Endothelial cell of umbilical vein (primary cell): ENCODE data around the gene DISP3. TPM values are rescaled to one million over a fixed set of nuclear protein-coding genes. Genes with fewer than 3 reads are reported as not detected.

Experiments used
- BruUV-seq: library from RNA; stranded (reverse); fragments of 400-500 nt; replicated peaks from 2 replicates; lab custom pipeline; 2021; lab: Mats Ljungman, UMichigan
- CTCF ChIA-PET: fragments of 300-600, 350-600 bp; sonication (Branson Sonifier 250); formaldehyde crosslinking; loops from one replicate; lab custom pipeline; 2021; ENCODE audit warnings: antibody characterized with exemption, inconsistent platforms; lab: Charles Lee
- POLR2A ChIA-PET: fragments of 300-600, 350-600 bp; sonication (Branson Sonifier 250); formaldehyde crosslinking; loops from one replicate; lab custom pipeline; 2021; ENCODE audit warnings: antibody characterized with exemption, inconsistent platforms; lab: Charles Lee
- DNase-seq: peaks from one replicate; pipeline ENCODE4 v3.0.0-alpha.2; 2011; ENCODE audit warnings: low read depth, low spot score
- FAIRE-seq: peaks from 2 replicates; lab custom pipeline; 2011; peaks lifted over from hg19 to GRCh38; lab: Jason Lieb, UNC
- H2AFZ ChIP-seq: 2 replicates; pipeline ENCODE4 v1.6.0; 2012; ENCODE audit warnings: low read depth, low read length, control low read depth, inconsistent platforms
- H3K27ac ChIP-seq: 2 replicates; pipeline ENCODE4 v1.5.1; 2011; ENCODE audit warnings: low read depth, mild to moderate bottlenecking, control low read depth, low read length, moderate library complexity; ENCODE audit not compliant: insufficient read depth
- H3K27me3 ChIP-seq, 2 experiments: 2 replicates each; pipeline versions ENCODE4 v1.6.0 to v1.6.1; 2011; ENCODE audit warnings: low read length in 2 of 2, mixed read lengths in 1 of 2; ENCODE audit not compliant: control insufficient read depth in 2 of 2, insufficient read depth in 2 of 2
- H3K36me3 ChIP-seq, 2 experiments: 2 replicates in 1 of 2; 3 replicates in 1 of 2; pipeline ENCODE4 v1.5.1; 2011; ENCODE audit warnings: low read length in 2 of 2, mild to moderate bottlenecking in 1 of 2, moderate library complexity in 1 of 2; ENCODE audit not compliant: control insufficient read depth in 2 of 2, insufficient read depth in 2 of 2; ENCODE audit errors: extremely low read depth in 1 of 2
- H3K4me1 ChIP-seq: 3 replicates; pipeline ENCODE4 v1.5.1; 2011; ENCODE audit warnings: mild to moderate bottlenecking, low read length; ENCODE audit not compliant: control insufficient read depth, insufficient read depth; ENCODE audit errors: extremely low read depth
- H3K4me2 ChIP-seq: 2 replicates; pipeline ENCODE4 v1.6.1; 2011; ENCODE audit warnings: low read length, control low read depth, mixed read lengths; ENCODE audit not compliant: insufficient read depth
- H3K4me3 ChIP-seq, 3 experiments: fragments of 200-600 bp in 1 of 3; sonication (generic), shearing (Covaris generic) in 1 of 3; replicated peaks in 1 of 3; 2 replicates each; pipeline ENCODE4 v1.5.1; 2011 to 2016; ENCODE audit warnings: control low read depth in 3 of 3, low read length in 3 of 3, mild to moderate bottlenecking in 2 of 3, inconsistent platforms in 1 of 3, low read depth in 1 of 3, moderate library complexity in 1 of 3; ENCODE audit not compliant: insufficient read depth in 1 of 3
- H3K79me2 ChIP-seq: 2 replicates; pipeline ENCODE4 v1.6.0; 2012; ENCODE audit warnings: low read length, inconsistent platforms; ENCODE audit not compliant: control insufficient read depth, insufficient read depth
- H3K9ac ChIP-seq: replicated peaks from 2 replicates; pipeline ENCODE3; 2011; ENCODE audit warnings: low read length, control low read depth; ENCODE audit not compliant: insufficient read depth; ENCODE audit errors: extremely low read depth
- H3K9me1 ChIP-seq: replicated peaks from 3 replicates; pipeline ENCODE4 v1.6.0; 2011; ENCODE audit warnings: mild to moderate bottlenecking, low read length; ENCODE audit not compliant: control insufficient read depth, insufficient read depth; ENCODE audit errors: extremely low read depth
- H3K9me3 ChIP-seq: replicated peaks from 2 replicates; pipeline ENCODE4 v1.5.1; 2012; ENCODE audit warnings: low read length, inconsistent platforms; ENCODE audit not compliant: control insufficient read depth, insufficient read depth
- H4K20me1 ChIP-seq: replicated peaks from 2 replicates; pipeline ENCODE3; 2011; ENCODE audit warnings: mild to moderate bottlenecking, low read length; ENCODE audit not compliant: control insufficient read depth, insufficient read depth; ENCODE audit errors: extremely low read depth
- EZH2 ChIP-seq: IDR thresholded peaks from 2 replicates; pipeline ENCODE4 v1.6.1; 2012; ENCODE audit warnings: borderline replicate concordance, low read depth, mild to moderate bottlenecking, moderate library complexity, low read length, inconsistent platforms; ENCODE audit not compliant: severe bottlenecking
- FOS ChIP-seq: IDR thresholded peaks from 2 replicates; pipeline ENCODE4 v1.6.1; 2011; ENCODE audit warnings: mild to moderate bottlenecking, low read length, moderate library complexity, borderline replicate concordance; ENCODE audit not compliant: insufficient read depth
- GATA2 ChIP-seq: IDR thresholded peaks from 2 replicates; pipeline ENCODE4 v1.7.0; 2011; ENCODE audit warnings: low read depth, mild to moderate bottlenecking, moderate library complexity, mixed read lengths, low read length; ENCODE audit not compliant: insufficient read length, insufficient read depth
- JUN ChIP-seq: IDR thresholded peaks from 2 replicates; pipeline ENCODE4 v1.6.1; 2011; ENCODE audit warnings: borderline replicate concordance, low read depth; ENCODE audit not compliant: insufficient read length, insufficient read depth
- MYC ChIP-seq: IDR thresholded peaks from one replicate; pipeline ENCODE4 v1.6.1; 2011; ENCODE audit warnings: mild to moderate bottlenecking, low read depth, low read length
- POLR2A ChIP-seq: IDR thresholded peaks from 2 replicates; pipeline ENCODE4 v1.6.1; 2012; ENCODE audit warnings: low read depth, mild to moderate bottlenecking, control low read depth, low read length
- POLR2AphosphoS5 ChIP-seq: IDR thresholded peaks from 2 replicates; pipeline ENCODE4 v1.6.1; 2012; ENCODE audit warnings: low read depth, mild to moderate bottlenecking, control low read depth, low read length, moderate library complexity; ENCODE audit not compliant: insufficient read depth
- dilution Hi-C: fragments of 300-500 bp; cut with MboI; formaldehyde crosslinking; loops from one replicate; pipeline ENCODE4 v1.15.0; 2019; ENCODE audit warnings: low sequenced_read_pairs; ENCODE audit not compliant: extremely low pct_ligation_motif_present
- intact Hi-C: fragments of 100-400 bp; cut with micrococcal nuclease; formaldehyde crosslinking; loops from one replicate; pipeline ENCODE4 v1.10.0; 2022
- polyA plus RNA-seq, 4 experiments: library from polyadenylated mRNA; depleted of rRNA in 3 of 4; stranded (reverse) in 3 of 4; unstranded in 1 of 4; fragments of >200 nt; gene quantifications; 2 replicates each; pipeline versions ENCODE4 v1.2.1 to v1.2.3, GENCODE V29; 2011 to 2012; ENCODE audit warnings: missing spikeins in 1 of 4
- total RNA-seq: library from RNA; stranded (reverse); gene quantifications from 2 replicates; pipeline ENCODE4 v1.2.3, GENCODE V29; 2021
- TF ChIP-seq, protein P1 (sequence below), 2 donors: IDR thresholded peaks; 1 replicate in 1 of 2; 2 replicates in 1 of 2; pipeline ENCODE4 v1.5.1; 2011; ENCODE audit warnings: low read length in 2 of 2, mild to moderate bottlenecking in 2 of 2, moderate library complexity in 2 of 2, control low read depth in 1 of 2, inconsistent platforms in 1 of 2, low read depth in 1 of 2; ENCODE audit not compliant: insufficient read depth in 1 of 2; ENCODE audit errors: extremely low read depth in 1 of 2
- TF ChIP-seq, protein P2 (sequence below): IDR thresholded peaks from 2 replicates; pipeline ENCODE4 v1.6.1; 2011; ENCODE audit not compliant: insufficient read depth, insufficient read length

Gene DISP3
- total and polyA plus RNA-seq, 2 donors (not counting 3 experiments of a cell fraction or from before 2014, with no cell fraction given) = 0.26 to 0.49 TPM

GRCh38 chr1:11441211-11441952, 37.6 kb upstream of the DISP3 start:
- no peaks in the 10 kb centered on the region for H3K27me3 ChIP-seq
- intact Hi-C loops = no loop called here

More at GRCh38 chr1:11441211-11441952, 37.6 kb upstream of the DISP3 start:
- H3K9me3 ChIP-seq = no peaks in the 10 kb centered on the region
- no peaks in the 10 kb centered on the region for H3K79me2 ChIP-seq
- no peaks in the 10 kb centered on the region for H3K4me1 ChIP-seq
- H3K9me1 ChIP-seq = no peaks in the 10 kb centered on the region
- no peak overlapping the region for H3K4me2 ChIP-seq
- POLR2A ChIA-PET = no interaction called here
- H3K36me3 ChIP-seq = no peaks in the 10 kb centered on the region
- no peaks in the 10 kb centered on the region for H4K20me1 ChIP-seq
- no peak overlapping the region for H3K27ac ChIP-seq
- DNase-seq (no peak), FAIRE-seq (no peak)
- BruUV-seq = no TSS peak
- CTCF ChIA-PET = no interaction called here
- no peak overlapping the region for H3K4me3 ChIP-seq
- dilution Hi-C loops = no loop called here
- no peak overlapping the region for H3K9ac ChIP-seq
- no peak for TF ChIP-seq EZH2
- no peak for TF ChIP-seq FOS
- TF ChIP-seq, protein P1, sequence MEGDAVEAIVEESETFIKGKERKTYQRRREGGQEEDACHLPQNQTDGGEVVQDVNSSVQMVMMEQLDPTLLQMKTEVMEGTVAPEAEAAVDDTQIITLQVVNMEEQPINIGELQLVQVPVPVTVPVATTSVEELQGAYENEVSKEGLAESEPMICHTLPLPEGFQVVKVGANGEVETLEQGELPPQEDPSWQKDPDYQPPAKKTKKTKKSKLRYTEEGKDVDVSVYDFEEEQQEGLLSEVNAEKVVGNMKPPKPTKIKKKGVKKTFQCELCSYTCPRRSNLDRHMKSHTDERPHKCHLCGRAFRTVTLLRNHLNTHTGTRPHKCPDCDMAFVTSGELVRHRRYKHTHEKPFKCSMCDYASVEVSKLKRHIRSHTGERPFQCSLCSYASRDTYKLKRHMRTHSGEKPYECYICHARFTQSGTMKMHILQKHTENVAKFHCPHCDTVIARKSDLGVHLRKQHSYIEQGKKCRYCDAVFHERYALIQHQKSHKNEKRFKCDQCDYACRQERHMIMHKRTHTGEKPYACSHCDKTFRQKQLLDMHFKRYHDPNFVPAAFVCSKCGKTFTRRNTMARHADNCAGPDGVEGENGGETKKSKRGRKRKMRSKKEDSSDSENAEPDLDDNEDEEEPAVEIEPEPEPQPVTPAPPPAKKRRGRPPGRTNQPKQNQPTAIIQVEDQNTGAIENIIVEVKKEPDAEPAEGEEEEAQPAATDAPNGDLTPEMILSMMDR (IDR thresholded peaks at IDR 0.05; ENCODE audit: extremely low read depth in 1 of 2, insufficient read depth in 1 of 2, low read depth in 1 of 2, low read length in 2 of 2) = no peak
- no peak for TF ChIP-seq GATA2
- no peak for TF ChIP-seq JUN
- no peak for TF ChIP-seq MYC
- no peak for TF ChIP-seq POLR2A
- TF ChIP-seq POLR2AphosphoS5 = no peak
- TF ChIP-seq, protein P2, sequence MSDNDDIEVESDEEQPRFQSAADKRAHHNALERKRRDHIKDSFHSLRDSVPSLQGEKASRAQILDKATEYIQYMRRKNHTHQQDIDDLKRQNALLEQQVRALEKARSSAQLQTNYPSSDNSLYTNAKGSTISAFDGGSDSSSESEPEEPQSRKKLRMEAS = no peak
- no peak overlapping the region for H2AFZ ChIP-seq
